ENCODE measurements around the gene CFAP97D2.
"Not testable (repeated sequence)": the region's sequence is repeated elsewhere in the genome, so short reads cannot be mapped to it uniquely, and the experiment has no call there.

CFAP97D2 gene

GRCh38 chr13:114260814-114261213, 81.8 kb downstream of the CFAP97D2 start:
- in situ Hi-C loops (cut with HindIII; ENCODE audit: low sequenced_read_pairs) = no loop called here
- DNase-seq (ENCODE audit: low read depth, low spot score) = no peak

DNA sequence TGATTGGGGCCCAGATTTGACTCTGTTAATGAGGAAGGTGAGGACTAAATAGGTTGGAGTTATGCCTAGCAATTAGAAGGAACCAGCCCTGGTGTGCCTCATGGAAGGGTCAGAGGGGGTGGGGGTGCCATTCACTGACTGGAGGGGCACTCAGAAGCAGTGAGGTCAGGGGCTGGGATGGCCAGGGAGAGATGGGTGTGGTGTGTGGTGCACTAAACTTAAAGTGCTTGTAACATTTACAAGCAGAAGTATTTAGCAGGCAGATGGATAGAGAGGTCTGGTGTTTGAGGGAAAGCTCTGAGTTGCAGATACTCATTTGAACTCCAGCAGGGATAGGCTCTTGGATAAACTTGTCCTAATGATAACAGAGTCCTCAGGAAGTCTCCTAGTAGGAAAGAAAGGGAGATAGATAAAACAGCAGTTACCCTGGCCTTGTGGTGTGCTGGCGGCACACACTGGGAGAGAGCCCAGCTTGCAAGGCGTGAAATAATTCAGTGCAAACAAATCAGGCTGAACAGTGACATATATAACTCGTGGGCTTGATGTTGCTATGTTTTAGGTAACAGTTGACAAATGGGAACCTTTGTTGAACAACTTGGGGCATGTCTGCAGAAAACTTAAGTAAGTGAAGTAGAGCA, 82.4 kb downstream of the CFAP97D2 start:
- in situ Hi-C loops (cut with HindIII; ENCODE audit: low sequenced_read_pairs) = no loop called here
- no peak for DNase-seq (ENCODE audit: low read depth, low spot score)
- TF ChIP-seq, protein P1, sequence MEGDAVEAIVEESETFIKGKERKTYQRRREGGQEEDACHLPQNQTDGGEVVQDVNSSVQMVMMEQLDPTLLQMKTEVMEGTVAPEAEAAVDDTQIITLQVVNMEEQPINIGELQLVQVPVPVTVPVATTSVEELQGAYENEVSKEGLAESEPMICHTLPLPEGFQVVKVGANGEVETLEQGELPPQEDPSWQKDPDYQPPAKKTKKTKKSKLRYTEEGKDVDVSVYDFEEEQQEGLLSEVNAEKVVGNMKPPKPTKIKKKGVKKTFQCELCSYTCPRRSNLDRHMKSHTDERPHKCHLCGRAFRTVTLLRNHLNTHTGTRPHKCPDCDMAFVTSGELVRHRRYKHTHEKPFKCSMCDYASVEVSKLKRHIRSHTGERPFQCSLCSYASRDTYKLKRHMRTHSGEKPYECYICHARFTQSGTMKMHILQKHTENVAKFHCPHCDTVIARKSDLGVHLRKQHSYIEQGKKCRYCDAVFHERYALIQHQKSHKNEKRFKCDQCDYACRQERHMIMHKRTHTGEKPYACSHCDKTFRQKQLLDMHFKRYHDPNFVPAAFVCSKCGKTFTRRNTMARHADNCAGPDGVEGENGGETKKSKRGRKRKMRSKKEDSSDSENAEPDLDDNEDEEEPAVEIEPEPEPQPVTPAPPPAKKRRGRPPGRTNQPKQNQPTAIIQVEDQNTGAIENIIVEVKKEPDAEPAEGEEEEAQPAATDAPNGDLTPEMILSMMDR (IDR thresholded peaks at IDR 0.05; ENCODE audit: low read depth, low read length) = no peak

More at GRCh38 chr13:114260814-114261213, 81.8 kb downstream of the CFAP97D2 start:
- TF ChIP-seq, protein P1 (IDR thresholded peaks at IDR 0.05; ENCODE audit: low read depth, low read length) = no peak
- H3K4me3 ChIP-seq (ENCODE audit: low read depth, low read length) = no peak overlapping the region

DNA sequence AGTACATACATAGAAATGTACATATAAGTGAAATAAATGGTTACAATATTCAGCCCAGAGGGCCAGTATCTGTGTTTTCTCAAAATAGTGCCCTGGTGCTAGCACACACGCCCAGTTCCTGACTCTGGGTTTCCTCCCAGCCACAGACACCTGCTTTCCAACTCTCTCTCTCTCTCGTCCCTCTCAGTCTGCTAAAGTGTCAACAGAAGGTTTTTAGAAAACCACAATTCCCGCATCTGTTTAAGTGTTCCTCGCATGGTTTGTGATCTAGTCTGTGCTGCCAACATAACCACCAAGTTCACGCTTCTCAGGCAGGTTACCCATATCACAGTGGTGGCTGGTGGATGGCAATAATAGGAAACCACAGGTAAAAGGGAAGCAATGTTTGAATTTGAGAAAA, 84.5 kb downstream of the CFAP97D2 start:
- TF ChIP-seq, protein P1 (IDR thresholded peaks at IDR 0.05; ENCODE audit: low read depth, low read length) = no peak
- in situ Hi-C loops (cut with HindIII; ENCODE audit: low sequenced_read_pairs) = no loop called here
- no peak for DNase-seq (ENCODE audit: low read depth, low spot score)
- H3K4me3 ChIP-seq (ENCODE audit: low read depth, low read length) = no peak overlapping the region

More for the DNA sequence above, 82.4 kb downstream of the CFAP97D2 start:
- no peak overlapping the region for H3K4me3 ChIP-seq (ENCODE audit: low read depth, low read length)

- in situ Hi-C loops (cut with HindIII; ENCODE audit: low sequenced_read_pairs); DNase-seq (ENCODE audit: low read depth, low spot score): not testable (repeated sequence)
These were observed 85.3 kb downstream of the CFAP97D2 start for GRCh38 chr13:114264313-114264712.

DNA sequence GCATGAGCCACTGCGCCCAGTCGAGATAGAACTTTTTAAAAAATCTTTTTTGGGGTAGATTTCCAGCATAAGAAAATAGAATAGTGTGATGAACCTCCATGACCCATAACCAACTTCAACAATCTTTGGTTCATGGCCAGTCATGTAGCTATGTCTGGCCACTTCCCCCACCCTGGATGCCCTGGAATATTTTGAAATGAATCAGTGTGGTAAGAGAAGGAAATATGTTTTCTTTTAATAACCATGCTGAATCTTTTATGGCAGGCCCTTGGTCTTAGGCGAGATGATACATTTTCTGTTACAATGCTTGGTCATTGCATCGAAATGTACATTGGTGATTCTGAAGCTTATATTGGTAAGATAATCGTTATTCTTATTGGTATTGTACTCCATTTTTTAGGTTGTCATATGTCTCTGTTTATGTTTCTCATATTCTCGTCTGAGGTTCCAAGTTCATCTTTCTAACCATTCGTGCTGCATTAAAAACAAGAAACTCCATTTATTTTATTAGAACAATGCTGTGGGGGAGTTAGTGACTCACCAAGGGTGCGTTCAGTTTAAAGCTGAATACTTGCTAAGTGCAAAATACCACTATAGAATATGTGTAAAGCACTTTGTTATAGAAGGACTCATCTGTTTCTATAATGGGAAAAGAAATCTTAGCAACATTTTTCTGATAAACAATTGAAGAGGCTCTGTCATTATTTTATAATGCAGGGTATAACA, 86.0 kb downstream of the CFAP97D2 start:
- TF ChIP-seq, protein P1 (IDR thresholded peaks at IDR 0.05; ENCODE audit: low read depth, low read length) = no peak
- in situ Hi-C loops (cut with HindIII; ENCODE audit: low sequenced_read_pairs) = no loop called here
- peak; percentile 78 for DNase-seq (ENCODE audit: low read depth, low spot score)
- no peak overlapping the region for H3K4me3 ChIP-seq (ENCODE audit: low read depth, low read length)

More at GRCh38 chr13:114264313-114264712, 85.3 kb downstream of the CFAP97D2 start:
- not testable (repeated sequence) for H3K4me3 ChIP-seq (ENCODE audit: low read depth, low read length)

DNA sequence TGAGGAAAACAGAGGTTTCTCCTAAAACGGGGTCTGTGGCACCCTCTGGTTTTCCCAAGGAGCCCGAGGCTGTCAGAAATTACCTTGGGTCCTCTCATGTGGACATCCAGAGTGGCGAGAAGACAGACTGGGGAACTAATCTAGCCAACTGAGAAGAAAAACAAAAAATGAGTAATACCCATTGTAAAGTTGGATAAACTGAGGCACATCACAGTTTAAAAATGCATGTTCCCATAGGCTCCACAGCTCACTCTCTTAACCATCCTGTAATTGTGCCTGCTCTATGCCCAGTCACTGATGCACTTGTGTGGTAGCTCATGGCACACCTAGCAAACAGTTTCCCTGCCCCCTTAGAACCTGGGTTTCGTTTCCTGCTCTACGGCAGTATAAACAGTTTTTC, 87.2 kb downstream of the CFAP97D2 start:
- TF ChIP-seq, protein P1 (IDR thresholded peaks at IDR 0.05; ENCODE audit: low read depth, low read length) = no peak
- DNase-seq (ENCODE audit: low read depth, low spot score) = no peak
- H3K4me3 ChIP-seq (ENCODE audit: low read depth, low read length) = no peak overlapping the region
- in situ Hi-C loops (cut with HindIII; ENCODE audit: low sequenced_read_pairs) = no loop called here
